ENCODE data around the gene CFDP1.
A peak's percentile ranks its signal among the peaks of the same experiment; 100 is the strongest.

CFDP1 gene

GRCh38 chr16:75479421-75479990 is 46.2 kb upstream of the CFDP1 start:
- H3K36me3 ChIP-seq (replicated peaks in 1 of 2; ENCODE audit: control insufficient read depth in 2 of 2, insufficient read depth in 2 of 2, low read length in 2 of 2), result peaks cover 0 to 7% of the 10 kb centered on the region in 2 donors
- peak overlapping the region in 1 of 2 donors; percentile 3 for H3K4me3 ChIP-seq (ENCODE audit: low read length in 2 of 2)
- H3K27me3 ChIP-seq (ENCODE audit: control insufficient read depth in 3 of 3, insufficient read depth in 3 of 3, low read depth in 1 of 3, low read length in 3 of 3), result no peaks in the 10 kb centered on the region
- no CpG with 5 or more reads among the region's 47 CpGs for WGBS, 2 donors (ENCODE audit: extremely low coverage in 2 of 2, insufficient read length in 2 of 2, insufficient replicate concordance in 1 of 2)
- H3K18ac ChIP-seq (ENCODE audit: low read length), result peak overlapping the region; percentile 12
- DNase-seq (ENCODE audit: low spot score), result no peak
- H2AK5ac ChIP-seq (ENCODE audit: low read depth, low read length), result no peak overlapping the region
- H2BK15ac ChIP-seq (ENCODE audit: low read length), result no peak overlapping the region
- no peak overlapping the region for H2BK5ac ChIP-seq (ENCODE audit: low read length)
- H3K4ac ChIP-seq (ENCODE audit: low read length), result no peak overlapping the region
- no peaks in the 10 kb centered on the region for H3K4me1 ChIP-seq (ENCODE audit: control insufficient read depth in 2 of 2, insufficient read depth in 1 of 2, low read depth in 1 of 2, low read length in 2 of 2)
- no peak overlapping the region for H3K9ac ChIP-seq (ENCODE audit: low read depth, low read length, poor library complexity)
- H3K23ac ChIP-seq (ENCODE audit: low read depth, low read length, poor library complexity), result peak overlapping the region; percentile 77
- H2BK12ac ChIP-seq (ENCODE audit: low read length), result no peak overlapping the region
- peak overlapping the region; percentile 54 for H4K8ac ChIP-seq (ENCODE audit: low read depth, low read length)
- H3K27ac ChIP-seq (replicated peaks; ENCODE audit: low read length), result no peak overlapping the region
- peaks cover 2% of the 10 kb centered on the region for H3K79me1 ChIP-seq (ENCODE audit: low read depth, low read length)
- no peaks in the 10 kb centered on the region for H3K9me3 ChIP-seq (replicated peaks in 1 of 2; ENCODE audit: control insufficient read depth in 2 of 2, insufficient read depth in 1 of 2, low read depth in 1 of 2, low read length in 2 of 2)
- H2BK120ac ChIP-seq (ENCODE audit: low read depth, low read length), result no peak overlapping the region
- H3K4me2 ChIP-seq (ENCODE audit: insufficient read depth, low read length, poor library complexity, severe bottlenecking), result no peak overlapping the region
- no peak overlapping the region for H4K91ac ChIP-seq (ENCODE audit: low read depth, low read length, poor library complexity)
- H2AFZ ChIP-seq (ENCODE audit: low read length), result no peak overlapping the region
- H3K14ac ChIP-seq (ENCODE audit: low read length), result no peak overlapping the region

GRCh38 chr16:75478480-75479345 is 45.4 kb upstream of the CFDP1 start:
- Histone ChIP-seq H3K9me3 (replicated peaks in 1 of 2; ENCODE audit: control insufficient read depth in 2 of 2, insufficient read depth in 1 of 2, low read depth in 1 of 2, low read length in 2 of 2) (no peaks in the 10 kb centered on the region), H3K27me3 (ENCODE audit: control insufficient read depth in 3 of 3, insufficient read depth in 3 of 3, low read depth in 1 of 3, low read length in 3 of 3) (no peaks in the 10 kb centered on the region), H3K14ac (ENCODE audit: low read length) (no peak overlapping the region), H2BK120ac (ENCODE audit: low read depth, low read length) (no peak overlapping the region), H3K9ac (ENCODE audit: low read depth, low read length, poor library complexity) (peak overlapping the region; percentile 3), H2AK5ac (ENCODE audit: low read depth, low read length) (no peak overlapping the region), H3K36me3 (replicated peaks in 1 of 2; ENCODE audit: control insufficient read depth in 2 of 2, insufficient read depth in 2 of 2, low read length in 2 of 2) (peaks cover 0 to 7% of the 10 kb centered on the region in 2 donors), H2BK5ac (ENCODE audit: low read length) (no peak overlapping the region), H3K18ac (ENCODE audit: low read length) (no peak overlapping the region), H4K8ac (ENCODE audit: low read depth, low read length) (no peak overlapping the region), H3K4me3 (ENCODE audit: low read length in 2 of 2) (no peak overlapping the region), H2BK15ac (ENCODE audit: low read length) (no peak overlapping the region), H3K4ac (ENCODE audit: low read length) (no peak overlapping the region), H2BK12ac (ENCODE audit: low read length) (no peak overlapping the region), H4K91ac (ENCODE audit: low read depth, low read length, poor library complexity) (no peak overlapping the region), H3K4me2 (ENCODE audit: insufficient read depth, low read length, poor library complexity, severe bottlenecking) (no peak overlapping the region), H3K23ac (ENCODE audit: low read depth, low read length, poor library complexity) (peak overlapping the region; percentile 53), H3K27ac (replicated peaks; ENCODE audit: low read length) (no peak overlapping the region), H3K4me1 (ENCODE audit: control insufficient read depth in 2 of 2, insufficient read depth in 1 of 2, low read depth in 1 of 2, low read length in 2 of 2) (no peaks in the 10 kb centered on the region), H3K79me1 (ENCODE audit: low read depth, low read length) (peaks cover 2% of the 10 kb centered on the region), H2AFZ (ENCODE audit: low read length) (no peak overlapping the region)
- no CpG with 5 or more reads among the region's 80 CpGs for WGBS, 2 donors (ENCODE audit: extremely low coverage in 2 of 2, insufficient read length in 2 of 2, insufficient replicate concordance in 1 of 2)
- no peak for DNase-seq (ENCODE audit: low spot score)

GRCh38 chr16:75477680-75478473 is 44.6 kb upstream of the CFDP1 start:
- H2BK5ac ChIP-seq (ENCODE audit: low read length), result no peak overlapping the region
- no peaks in the 10 kb centered on the region for H3K4me1 ChIP-seq (ENCODE audit: control insufficient read depth in 2 of 2, insufficient read depth in 1 of 2, low read depth in 1 of 2, low read length in 2 of 2)
- WGBS, 2 donors (ENCODE audit: extremely low coverage in 2 of 2, insufficient read length in 2 of 2, insufficient replicate concordance in 1 of 2), result no CpG with 5 or more reads among the region's 4 CpGs
- H2AK5ac ChIP-seq (ENCODE audit: low read depth, low read length), result no peak overlapping the region
- peaks cover 0 to 7% of the 10 kb centered on the region in 2 donors for H3K36me3 ChIP-seq (replicated peaks in 1 of 2; ENCODE audit: control insufficient read depth in 2 of 2, insufficient read depth in 2 of 2, low read length in 2 of 2)
- no peaks in the 10 kb centered on the region for H3K9me3 ChIP-seq (replicated peaks in 1 of 2; ENCODE audit: control insufficient read depth in 2 of 2, insufficient read depth in 1 of 2, low read depth in 1 of 2, low read length in 2 of 2)
- H2BK15ac ChIP-seq (ENCODE audit: low read length), result no peak overlapping the region
- H2AFZ ChIP-seq (ENCODE audit: low read length), result no peak overlapping the region
- peaks cover 2% of the 10 kb centered on the region for H3K79me1 ChIP-seq (ENCODE audit: low read depth, low read length)
- H3K9ac ChIP-seq (ENCODE audit: low read depth, low read length, poor library complexity), result no peak overlapping the region
- H3K27ac ChIP-seq (replicated peaks; ENCODE audit: low read length), result no peak overlapping the region
- peak overlapping the region; percentile 23 for H3K23ac ChIP-seq (ENCODE audit: low read depth, low read length, poor library complexity)
- no peak overlapping the region for H3K14ac ChIP-seq (ENCODE audit: low read length)
- H3K4me2 ChIP-seq (ENCODE audit: insufficient read depth, low read length, poor library complexity, severe bottlenecking), result no peak overlapping the region
- no peak overlapping the region for H4K8ac ChIP-seq (ENCODE audit: low read depth, low read length)
- no peak overlapping the region for H4K91ac ChIP-seq (ENCODE audit: low read depth, low read length, poor library complexity)
- no peak overlapping the region for H3K18ac ChIP-seq (ENCODE audit: low read length)
- H3K4me3 ChIP-seq (ENCODE audit: low read length in 2 of 2), result no peak overlapping the region
- no peak for DNase-seq (ENCODE audit: low spot score)
- no peak overlapping the region for H3K4ac ChIP-seq (ENCODE audit: low read length)
- H3K27me3 ChIP-seq (ENCODE audit: control insufficient read depth in 3 of 3, insufficient read depth in 3 of 3, low read depth in 1 of 3, low read length in 3 of 3), result no peaks in the 10 kb centered on the region
- H2BK12ac ChIP-seq (ENCODE audit: low read length), result no peak overlapping the region
- H2BK120ac ChIP-seq (ENCODE audit: low read depth, low read length), result no peak overlapping the region

GRCh38 chr16:75476817-75477216 is 43.5 kb upstream of the CFDP1 start:
- Histone ChIP-seq H3K79me1 (ENCODE audit: low read depth, low read length) (peaks cover 2% of the 10 kb centered on the region), H3K18ac (ENCODE audit: low read length) (no peak overlapping the region), H2BK5ac (ENCODE audit: low read length) (no peak overlapping the region), H3K4me2 (ENCODE audit: insufficient read depth, low read length, poor library complexity, severe bottlenecking) (no peak overlapping the region), H3K23ac (ENCODE audit: low read depth, low read length, poor library complexity) (no peak overlapping the region), H3K9ac (ENCODE audit: low read depth, low read length, poor library complexity) (no peak overlapping the region), H3K36me3 (replicated peaks in 1 of 2; ENCODE audit: control insufficient read depth in 2 of 2, insufficient read depth in 2 of 2, low read length in 2 of 2) (peaks cover 0 to 7% of the 10 kb centered on the region in 2 donors), H2AK5ac (ENCODE audit: low read depth, low read length) (no peak overlapping the region), H3K4ac (ENCODE audit: low read length) (no peak overlapping the region), H3K4me3 (ENCODE audit: low read length in 2 of 2) (no peak overlapping the region), H3K14ac (ENCODE audit: low read length) (no peak overlapping the region), H4K91ac (ENCODE audit: low read depth, low read length, poor library complexity) (no peak overlapping the region), H2BK15ac (ENCODE audit: low read length) (no peak overlapping the region), H4K8ac (ENCODE audit: low read depth, low read length) (no peak overlapping the region), H2BK12ac (ENCODE audit: low read length) (no peak overlapping the region), H2AFZ (ENCODE audit: low read length) (no peak overlapping the region), H3K4me1 (ENCODE audit: control insufficient read depth in 2 of 2, insufficient read depth in 1 of 2, low read depth in 1 of 2, low read length in 2 of 2) (no peaks in the 10 kb centered on the region), H3K27ac (replicated peaks; ENCODE audit: low read length) (no peak overlapping the region), H2BK120ac (ENCODE audit: low read depth, low read length) (no peak overlapping the region), H3K9me3 (replicated peaks in 1 of 2; ENCODE audit: control insufficient read depth in 2 of 2, insufficient read depth in 1 of 2, low read depth in 1 of 2, low read length in 2 of 2) (no peaks in the 10 kb centered on the region), H3K27me3 (ENCODE audit: control insufficient read depth in 3 of 3, insufficient read depth in 3 of 3, low read depth in 1 of 3, low read length in 3 of 3) (no peaks in the 10 kb centered on the region)
- DNase-seq (ENCODE audit: low spot score), result no peak
- no CpG with 5 or more reads among the region's 8 CpGs for WGBS, 2 donors (ENCODE audit: extremely low coverage in 2 of 2, insufficient read length in 2 of 2, insufficient replicate concordance in 1 of 2)

Data from neuronal stem cell (in vitro differentiated cells).